Stimulated activated CD4-positive, alpha-beta T cell treated with anti-CD3 and anti-CD28 coated beads, Interleukin-1b, Interleukin-23, amount 100 ng/mL, for 1 hour (primary cell): Measurements from ENCODE around the gene DTL.

Experiments
- DNase-seq, 2 donors: peaks; one replicate each; pipeline ENCODE4 v3.0.0-alpha.2; 2020; ENCODE audit warnings: low read depth in 2 of 2

DTL gene

DNA sequence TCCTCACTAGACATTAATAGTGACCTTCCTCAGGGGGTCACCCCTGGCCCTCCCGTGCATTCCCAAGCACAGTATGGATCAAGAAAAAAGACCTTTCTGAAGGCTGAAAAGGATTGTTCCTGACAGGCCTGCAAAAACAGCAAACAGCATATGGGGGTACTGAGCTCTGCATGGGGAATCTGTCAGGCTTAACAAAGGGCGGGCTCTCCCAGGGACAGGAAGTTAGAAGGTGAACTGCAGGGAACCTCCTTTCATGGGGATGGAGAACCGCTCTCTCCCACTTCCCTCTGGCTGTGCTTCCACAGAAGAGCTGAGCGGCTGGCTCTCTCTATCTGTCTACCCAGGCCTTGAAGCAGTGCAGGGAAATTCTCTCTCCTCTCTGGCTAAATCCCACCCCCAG is 91.7 kb downstream of the DTL start:
- DNase-seq = no peak

- DNase-seq = no peak
These were observed 94.2 kb downstream of the DTL start for GRCh38 chr1:212129781-212130180.

DNA sequence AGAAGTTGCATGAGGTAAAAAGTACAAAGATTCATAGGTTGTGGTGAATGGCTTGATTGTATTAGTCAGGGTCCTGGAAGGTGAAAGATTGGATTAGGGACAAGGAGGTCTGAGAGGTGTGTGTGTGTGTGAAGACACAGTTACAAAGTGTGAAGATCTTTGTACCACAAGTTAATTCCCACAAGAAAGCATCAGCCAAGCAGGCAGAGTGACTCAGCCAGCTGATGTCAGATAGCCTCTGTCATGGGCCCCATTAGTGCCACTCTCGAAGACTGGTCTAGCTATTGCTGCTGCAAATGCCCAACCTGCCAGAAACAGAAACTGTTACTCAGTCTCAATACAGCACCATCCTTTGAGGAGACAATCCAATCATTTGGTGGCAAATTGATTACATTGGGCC is 96.5 kb downstream of the DTL start:
- no peak for DNase-seq

DNA sequence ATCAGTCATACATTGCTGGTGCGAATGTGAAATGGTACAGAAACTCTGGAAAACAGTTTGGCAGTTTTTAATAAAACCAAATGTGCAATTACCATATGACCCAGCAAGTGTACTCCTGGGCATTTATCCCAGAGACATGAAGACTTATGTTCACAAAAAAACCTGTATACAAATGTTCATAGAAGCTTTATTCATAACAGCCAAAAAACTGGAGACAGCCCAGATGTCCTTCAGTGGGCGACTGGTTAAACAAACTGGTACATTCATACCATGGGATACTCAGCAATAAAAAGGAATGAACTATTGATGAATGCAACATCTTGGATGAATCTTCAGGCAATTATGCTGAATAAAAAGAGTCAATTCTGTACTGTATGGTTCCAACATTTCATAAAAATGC is 97.8 kb downstream of the DTL start:
- no peak for DNase-seq

DNA sequence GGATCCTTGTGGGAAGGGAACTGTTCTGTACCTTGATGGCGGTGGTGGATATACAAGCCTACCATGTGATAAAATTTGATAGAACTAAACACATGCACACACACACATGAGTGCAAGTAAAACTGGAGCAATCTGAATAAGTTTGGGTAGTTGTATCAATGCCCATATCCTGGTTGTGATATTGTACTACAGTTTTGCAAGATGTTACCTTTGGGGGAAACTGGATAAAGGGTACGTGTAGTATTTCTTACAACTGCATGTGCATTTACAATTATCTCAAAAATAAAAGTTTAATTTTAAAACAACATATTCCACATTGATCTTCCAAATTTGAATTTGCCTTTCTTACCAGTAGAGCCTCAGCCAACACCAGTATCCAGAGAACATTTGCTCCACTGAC is 99.6 kb downstream of the DTL start:
- DNase-seq = no peak

GRCh38 chr1:212137854-212138253 is 102.3 kb downstream of the DTL start:
- no peak for DNase-seq

DNA sequence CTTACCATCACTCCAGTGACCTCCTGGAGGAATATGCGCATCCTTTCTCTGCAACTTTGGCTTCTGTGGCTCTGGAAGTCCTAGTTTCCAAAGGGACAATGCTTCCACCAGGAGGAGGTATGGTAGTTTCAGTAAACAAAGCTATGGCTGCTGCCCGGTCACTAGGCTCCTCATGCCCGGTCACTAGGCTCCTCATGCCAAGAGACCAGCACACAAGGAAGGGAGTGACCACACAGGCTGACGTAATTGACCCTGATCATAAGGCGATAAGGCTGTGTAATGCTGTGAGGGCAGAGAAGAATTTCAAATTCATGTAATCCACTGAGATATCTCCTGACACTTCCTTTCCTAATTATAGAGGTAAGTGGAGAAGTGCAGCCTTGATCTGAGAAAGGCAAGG is 102.9 kb downstream of the DTL start:
- DNase-seq = no peak

DNA sequence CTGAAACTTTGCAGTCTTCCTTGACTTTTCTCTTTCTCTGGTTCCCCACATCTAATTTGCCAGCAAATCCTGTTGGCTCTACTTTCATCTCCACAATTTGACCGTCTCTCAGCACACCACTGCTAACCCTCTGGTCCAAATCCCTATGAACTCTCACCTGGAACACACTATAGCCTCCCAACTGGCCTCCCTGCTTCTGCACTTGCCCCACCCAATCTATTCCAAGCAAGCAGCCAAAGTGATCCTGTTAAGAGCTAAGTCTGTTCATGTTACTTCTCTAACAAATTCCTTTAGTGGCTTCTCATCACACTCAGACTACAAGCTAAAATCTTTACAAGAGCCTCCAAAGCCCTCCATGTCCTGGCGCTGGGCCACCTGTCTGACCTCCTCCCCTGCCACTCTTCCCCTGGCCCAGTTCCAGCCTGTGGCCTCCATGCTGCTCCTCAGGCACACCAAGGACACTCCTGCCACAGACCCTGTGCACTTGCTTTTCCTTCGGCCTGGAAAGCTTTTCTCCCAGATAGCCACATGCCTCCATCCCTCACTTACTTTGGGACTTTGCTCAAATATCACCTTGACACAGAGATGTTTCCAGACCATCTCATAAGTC is 104.1 kb downstream of the DTL start:
- DNase-seq = no peak

- no peak for DNase-seq
These were observed 105.9 kb downstream of the DTL start for GRCh38 chr1:212141404-212141803.

DNA sequence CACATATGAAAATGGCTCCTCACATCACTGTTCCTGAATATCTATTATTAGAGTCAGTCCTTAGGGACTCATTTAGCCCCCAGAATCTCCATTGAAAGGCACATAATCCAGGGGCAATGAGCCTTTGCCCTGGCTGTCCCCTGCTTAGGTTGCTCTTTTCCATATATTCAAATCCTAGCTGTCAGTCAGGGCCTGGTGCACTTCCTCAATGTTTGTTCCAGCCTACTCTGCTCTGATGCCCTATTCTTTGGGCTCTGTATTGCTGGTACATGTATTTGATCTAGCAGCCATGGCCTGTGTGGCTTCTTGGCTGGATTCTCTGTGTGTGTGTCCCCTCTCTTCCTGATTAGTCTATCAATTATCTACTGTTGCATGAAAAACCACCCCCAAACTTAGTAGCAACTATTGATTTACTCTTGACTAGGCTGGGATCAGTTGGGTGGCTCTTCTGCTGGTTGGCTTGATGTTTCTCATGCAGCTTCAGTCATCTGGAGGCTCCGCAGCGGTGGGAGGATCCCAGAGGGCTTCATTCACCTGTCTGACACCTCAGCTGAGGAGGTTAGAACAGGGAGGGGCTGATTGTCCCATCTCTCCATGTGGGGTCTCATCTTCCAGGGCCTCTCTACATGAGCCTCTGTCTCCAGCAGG is 107.5 kb downstream of the DTL start:
- no peak for DNase-seq

- no peak for DNase-seq
These were observed 112.1 kb downstream of the DTL start for GRCh38 chr1:212147581-212148033.

GRCh38 chr1:212149566-212149965 is 114.0 kb downstream of the DTL start:
- no peak for DNase-seq

- DNase-seq = no peak
These were observed 116.8 kb downstream of the DTL start for GRCh38 chr1:212152308-212152693.

GRCh38 chr1:212152869-212153268 is 117.3 kb downstream of the DTL start:
- DNase-seq = no peak

GRCh38 chr1:212153635-212154034 is 118.1 kb downstream of the DTL start:
- DNase-seq = no peak
